Retinal pigment epithelial cell (primary cell): ENCODE data around the gene GRIN3B.

ENCODE experiments used
- DNase-seq: peaks from one replicate; pipeline ENCODE4 v3.0.0-alpha.2; 2010; ENCODE audit warnings: low read depth
- H3K4me3 ChIP-seq: 2 replicates; pipeline ENCODE4 v1.5.1; 2011; ENCODE audit warnings: mild to moderate bottlenecking, low read length, control low read depth, moderate library complexity
- TF ChIP-seq, protein P1 (sequence below): conservative IDR thresholded peaks from 2 replicates; pipeline ENCODE4 v1.5.1; 2011; ENCODE audit warnings: low read depth, low read length, control low read depth, inconsistent platforms

GRIN3B gene

DNA sequence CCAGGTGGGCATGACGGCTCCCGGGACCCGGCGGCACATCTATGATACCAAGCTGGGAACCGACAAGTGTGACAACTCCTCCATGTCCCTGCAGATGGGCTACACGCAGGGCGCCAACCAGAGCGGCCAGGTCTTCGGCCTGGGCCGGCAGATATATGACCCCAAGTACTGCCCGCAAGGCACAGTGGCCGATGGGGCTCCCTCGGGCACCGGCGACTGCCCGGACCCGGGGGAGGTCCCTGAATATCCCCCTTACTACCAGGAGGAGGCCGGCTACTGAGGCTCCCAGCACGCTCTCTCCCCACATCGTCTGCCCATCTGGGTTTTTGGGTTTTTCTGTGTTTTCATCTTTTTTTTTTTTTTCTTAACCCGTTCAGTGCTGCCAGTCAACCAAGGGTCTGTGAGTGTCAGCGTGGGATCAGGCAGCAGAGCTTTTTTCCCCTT is 37.4 kb downstream of the GRIN3B start:
- no peak overlapping the region for H3K4me3 ChIP-seq
- TF ChIP-seq, protein P1, sequence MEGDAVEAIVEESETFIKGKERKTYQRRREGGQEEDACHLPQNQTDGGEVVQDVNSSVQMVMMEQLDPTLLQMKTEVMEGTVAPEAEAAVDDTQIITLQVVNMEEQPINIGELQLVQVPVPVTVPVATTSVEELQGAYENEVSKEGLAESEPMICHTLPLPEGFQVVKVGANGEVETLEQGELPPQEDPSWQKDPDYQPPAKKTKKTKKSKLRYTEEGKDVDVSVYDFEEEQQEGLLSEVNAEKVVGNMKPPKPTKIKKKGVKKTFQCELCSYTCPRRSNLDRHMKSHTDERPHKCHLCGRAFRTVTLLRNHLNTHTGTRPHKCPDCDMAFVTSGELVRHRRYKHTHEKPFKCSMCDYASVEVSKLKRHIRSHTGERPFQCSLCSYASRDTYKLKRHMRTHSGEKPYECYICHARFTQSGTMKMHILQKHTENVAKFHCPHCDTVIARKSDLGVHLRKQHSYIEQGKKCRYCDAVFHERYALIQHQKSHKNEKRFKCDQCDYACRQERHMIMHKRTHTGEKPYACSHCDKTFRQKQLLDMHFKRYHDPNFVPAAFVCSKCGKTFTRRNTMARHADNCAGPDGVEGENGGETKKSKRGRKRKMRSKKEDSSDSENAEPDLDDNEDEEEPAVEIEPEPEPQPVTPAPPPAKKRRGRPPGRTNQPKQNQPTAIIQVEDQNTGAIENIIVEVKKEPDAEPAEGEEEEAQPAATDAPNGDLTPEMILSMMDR: no peak
- DNase-seq: no peak

DNA sequence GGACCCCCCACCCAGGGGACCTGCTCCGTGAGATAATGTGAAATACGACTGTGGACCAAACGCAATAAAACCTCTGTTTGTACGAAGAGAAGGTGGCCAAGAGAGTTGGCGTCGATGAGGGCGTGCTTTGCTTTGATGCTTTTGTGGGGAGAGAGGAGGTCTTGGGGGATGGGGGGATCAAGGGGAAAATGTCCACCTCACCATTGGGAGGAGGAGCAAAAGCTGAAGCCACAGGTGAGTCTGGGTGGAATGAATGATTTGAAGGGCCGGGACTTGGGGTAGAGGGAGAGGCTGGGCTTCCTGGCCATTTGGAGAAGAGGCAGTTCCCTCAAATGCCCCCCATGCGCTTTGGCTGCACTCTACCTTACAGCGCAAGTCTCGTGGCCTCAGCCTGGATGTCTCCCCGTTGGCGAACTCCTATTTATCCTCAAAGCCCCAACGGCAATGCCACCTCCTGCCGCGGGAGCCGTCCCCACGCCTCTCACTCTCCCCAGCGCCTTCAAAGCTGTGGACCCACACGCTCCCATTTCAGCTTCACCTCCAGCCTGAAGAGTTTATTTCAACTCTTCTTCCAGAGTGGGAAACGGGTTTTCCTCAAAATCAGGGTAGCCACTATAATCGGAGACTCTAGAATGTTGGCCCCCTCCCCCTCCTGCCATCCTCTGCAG is 38.9 kb downstream of the GRIN3B start:
- TF ChIP-seq, protein P1: no peak
- H3K4me3 ChIP-seq: no peak overlapping the region

DNA sequence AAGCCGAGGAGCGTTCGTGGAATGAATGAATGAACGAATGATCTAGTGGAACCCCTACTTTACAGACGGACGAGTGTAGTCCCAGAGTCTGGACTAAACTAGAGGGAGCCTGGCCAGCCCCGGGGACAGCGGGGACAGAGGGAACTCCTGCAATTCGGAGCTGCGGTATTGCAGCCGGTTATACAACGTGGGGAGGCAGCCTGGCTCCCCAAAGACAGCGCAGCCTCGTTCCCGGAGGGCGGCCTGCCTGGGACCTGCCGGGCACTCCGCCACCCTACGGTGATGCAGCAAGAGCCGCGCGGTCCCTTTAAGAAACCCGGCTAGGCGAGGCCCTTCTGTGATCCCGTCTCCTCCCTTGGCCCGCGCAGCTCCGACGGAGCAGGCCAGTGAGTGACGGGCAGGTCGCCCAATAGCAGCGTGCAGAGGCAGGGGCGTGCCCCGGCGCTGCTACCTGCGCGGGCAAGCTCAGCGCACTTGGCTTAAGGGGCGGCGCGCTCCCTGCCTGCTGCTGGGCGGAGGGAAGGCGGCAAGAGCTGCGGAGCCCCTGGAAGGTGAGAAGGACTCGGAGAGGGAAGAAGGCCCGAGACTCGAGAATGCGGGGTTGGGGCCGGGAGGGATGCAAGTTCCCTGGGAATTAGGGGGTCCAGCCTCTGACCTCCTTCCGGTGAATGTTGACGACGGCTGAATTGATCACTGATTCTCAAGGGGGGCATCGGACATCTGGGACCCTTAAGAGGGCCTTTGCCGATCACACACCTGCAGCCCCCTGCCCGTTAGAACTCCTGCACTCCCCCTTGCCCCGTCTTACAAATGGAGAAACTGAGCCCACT is 39.6 kb downstream of the GRIN3B start, which contains the start of gene ABCA7:
Gene ABCA7 (plus strand): TSS at position 462 of the 830 bp plus-strand sequence. CDS start 1,255 bp downstream, outside the sequence.
- peak; percentile 95 for DNase-seq
- TF ChIP-seq, protein P1: no peak
- H3K4me3 ChIP-seq: peak within 1 kb of the TSS; percentile 62

More for the DNA sequence above, 38.9 kb downstream of the GRIN3B start:
- no peak for DNase-seq

DNA sequence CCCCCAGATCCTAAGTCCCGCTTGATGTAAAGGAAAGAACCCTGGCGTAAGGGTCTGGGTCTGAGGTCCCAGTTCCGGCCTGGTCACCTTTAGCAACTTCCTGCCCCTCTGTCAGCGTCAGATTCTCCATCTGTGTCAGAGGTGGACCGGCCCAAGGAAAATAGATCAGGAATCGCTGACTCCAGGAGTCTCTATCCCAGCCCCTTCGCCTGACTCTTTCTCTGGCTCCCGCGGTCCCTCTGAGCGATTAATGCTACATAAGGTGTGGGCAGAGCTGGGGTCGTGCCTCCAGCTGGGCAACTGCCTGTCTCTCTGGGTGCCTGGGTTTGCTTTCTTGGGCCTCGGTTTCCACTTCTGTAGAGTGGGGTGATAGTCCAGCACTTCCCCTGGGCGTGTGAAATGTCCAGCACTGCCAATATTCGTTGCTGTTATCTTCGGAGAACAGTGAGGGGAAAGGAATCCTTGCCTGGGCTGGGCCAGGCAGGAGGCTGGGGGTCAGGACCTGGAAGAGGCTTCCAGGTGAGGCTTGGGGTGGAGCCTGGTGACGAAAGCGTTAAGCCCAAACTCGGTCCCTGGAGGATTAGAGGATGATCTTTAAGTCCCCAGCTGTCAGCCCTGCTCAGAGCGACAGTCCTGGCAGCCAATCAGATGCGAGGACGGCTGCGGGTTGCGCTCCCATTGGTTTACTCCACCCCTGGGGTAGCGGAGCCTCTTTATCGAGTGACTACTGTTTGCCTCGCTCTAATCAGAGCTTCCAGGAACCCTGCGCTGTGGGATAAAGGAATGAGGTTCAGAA is 40.5 kb downstream of the GRIN3B start:
- TF ChIP-seq, protein P1: no peak
- peak; percentile 85 for DNase-seq
- peak overlapping the region; percentile 62 for H3K4me3 ChIP-seq

DNA sequence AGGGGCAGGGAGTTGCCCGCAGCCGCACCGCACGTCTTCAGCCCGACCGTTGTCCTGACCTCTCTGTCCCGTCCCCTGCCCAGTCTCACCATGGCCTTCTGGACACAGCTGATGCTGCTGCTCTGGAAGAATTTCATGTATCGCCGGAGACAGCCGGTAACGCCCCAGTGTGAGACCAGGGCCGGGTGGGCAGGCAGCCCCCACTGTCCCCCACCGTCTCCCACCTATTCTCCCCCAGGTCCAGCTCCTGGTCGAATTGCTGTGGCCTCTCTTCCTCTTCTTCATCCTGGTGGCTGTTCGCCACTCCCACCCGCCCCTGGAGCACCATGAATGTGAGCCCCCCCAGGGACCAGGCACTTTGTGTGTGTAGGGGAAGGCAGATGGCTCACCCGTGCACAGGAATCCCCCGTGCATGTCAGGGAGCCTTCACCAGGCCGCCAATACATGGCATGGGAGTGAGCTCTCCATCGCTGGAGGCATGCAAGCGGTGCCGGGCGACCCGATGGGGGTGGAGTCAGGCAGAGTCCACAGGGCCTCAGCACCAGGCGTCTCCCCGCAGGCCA is 41.1 kb downstream of the GRIN3B start:
- DNase-seq: no peak
- H3K4me3 ChIP-seq: peak overlapping the region; percentile 38
- TF ChIP-seq, protein P1: no peak

DNA sequence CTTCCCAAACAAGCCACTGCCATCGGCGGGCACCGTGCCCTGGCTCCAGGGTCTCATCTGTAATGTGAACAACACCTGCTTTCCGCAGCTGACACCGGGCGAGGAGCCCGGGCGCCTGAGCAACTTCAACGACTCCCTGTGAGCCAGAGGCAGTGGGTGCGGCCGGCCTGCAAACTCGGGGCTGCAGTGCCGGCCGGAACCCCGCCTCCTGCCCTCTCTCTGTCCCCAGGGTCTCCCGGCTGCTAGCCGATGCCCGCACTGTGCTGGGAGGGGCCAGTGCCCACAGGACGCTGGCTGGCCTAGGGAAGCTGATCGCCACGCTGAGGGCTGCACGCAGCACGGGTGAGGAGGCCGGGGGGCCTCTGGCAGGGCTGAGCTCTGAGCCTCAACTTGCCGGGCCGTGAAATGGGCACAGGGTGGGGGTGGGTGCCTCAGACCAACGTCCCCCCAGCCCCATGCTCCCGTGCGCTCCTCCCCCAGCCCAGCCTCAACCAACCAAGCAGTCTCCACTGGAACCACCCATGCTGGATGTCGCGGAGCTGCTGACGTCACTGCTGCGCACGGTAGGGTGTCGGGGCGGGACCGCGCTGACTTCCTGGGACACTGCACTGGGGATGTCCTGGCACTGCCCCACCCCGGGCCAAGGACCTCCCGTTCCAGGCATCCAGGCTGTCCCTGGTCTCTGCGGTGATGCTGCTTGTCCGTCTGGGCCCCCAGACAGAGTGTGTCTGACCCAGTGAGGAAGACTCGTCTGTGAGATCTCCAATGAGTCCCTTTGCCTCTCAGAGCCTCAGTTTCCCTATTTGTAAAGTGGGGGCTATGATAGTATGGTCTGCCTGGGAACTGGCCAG is 41.8 kb downstream of the GRIN3B start:
- TF ChIP-seq, protein P1: no peak
- no peak for DNase-seq
- no peak overlapping the region for H3K4me3 ChIP-seq
